Measurements from ENCODE around the gene UBD. TPM values are rescaled to one million over a fixed set of nuclear protein-coding genes. Genes with fewer than 3 reads are reported as not detected.

UBD gene
- total RNA-seq, 1 experiment from 2014 or later: not detected

DNA sequence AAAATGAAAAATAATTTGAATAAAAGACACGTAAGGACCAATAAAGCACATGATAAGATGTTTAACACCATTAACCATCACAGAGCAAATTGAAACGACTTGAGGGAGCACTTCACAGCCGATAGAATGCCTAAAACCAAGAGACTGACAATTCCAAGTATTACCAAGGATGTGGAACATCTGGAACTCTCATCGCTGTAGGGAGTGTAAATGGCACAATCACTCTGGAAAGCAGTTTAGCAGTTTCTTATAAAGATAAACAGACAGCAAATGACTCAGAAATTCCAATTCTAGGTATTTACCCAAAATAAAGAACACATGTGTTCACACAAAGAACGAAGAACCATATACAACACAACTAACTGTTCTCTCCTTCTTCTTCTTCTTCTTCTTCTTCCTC, 8.5 kb upstream of the UBD start:
- no peak overlapping the region for H2AK5ac ChIP-seq (ENCODE audit: insufficient read length, low read length)
- no peak overlapping the region for H3K27ac Mint-ChIP-seq
- H3K4me3 Mint-ChIP-seq: no peak overlapping the region
- no peak for DNase-seq
- H3K9me3 Mint-ChIP-seq: no peaks in the 10 kb centered on the region
- no peaks in the 10 kb centered on the region for H3K9me3 ChIP-seq (ENCODE audit: control insufficient read depth, low read depth, low read length)
- TF ChIP-seq, protein P1, sequence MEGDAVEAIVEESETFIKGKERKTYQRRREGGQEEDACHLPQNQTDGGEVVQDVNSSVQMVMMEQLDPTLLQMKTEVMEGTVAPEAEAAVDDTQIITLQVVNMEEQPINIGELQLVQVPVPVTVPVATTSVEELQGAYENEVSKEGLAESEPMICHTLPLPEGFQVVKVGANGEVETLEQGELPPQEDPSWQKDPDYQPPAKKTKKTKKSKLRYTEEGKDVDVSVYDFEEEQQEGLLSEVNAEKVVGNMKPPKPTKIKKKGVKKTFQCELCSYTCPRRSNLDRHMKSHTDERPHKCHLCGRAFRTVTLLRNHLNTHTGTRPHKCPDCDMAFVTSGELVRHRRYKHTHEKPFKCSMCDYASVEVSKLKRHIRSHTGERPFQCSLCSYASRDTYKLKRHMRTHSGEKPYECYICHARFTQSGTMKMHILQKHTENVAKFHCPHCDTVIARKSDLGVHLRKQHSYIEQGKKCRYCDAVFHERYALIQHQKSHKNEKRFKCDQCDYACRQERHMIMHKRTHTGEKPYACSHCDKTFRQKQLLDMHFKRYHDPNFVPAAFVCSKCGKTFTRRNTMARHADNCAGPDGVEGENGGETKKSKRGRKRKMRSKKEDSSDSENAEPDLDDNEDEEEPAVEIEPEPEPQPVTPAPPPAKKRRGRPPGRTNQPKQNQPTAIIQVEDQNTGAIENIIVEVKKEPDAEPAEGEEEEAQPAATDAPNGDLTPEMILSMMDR (conservative IDR thresholded peaks at IDR 0.05): no peak
- H2AFZ ChIP-seq (ENCODE audit: low read length): no peak overlapping the region
- H4K8ac ChIP-seq (replicated peaks; ENCODE audit: insufficient read length, low read depth, low read length): no peak overlapping the region
- H3K9ac ChIP-seq (ENCODE audit: extremely low read depth, insufficient read length, low read length): no peak overlapping the region
- no peaks in the 10 kb centered on the region for H4K20me1 ChIP-seq (ENCODE audit: control insufficient read depth, insufficient read depth, insufficient read length)
- H3K18ac ChIP-seq (ENCODE audit: insufficient read length, low read depth, low read length): no peak overlapping the region
- no peak overlapping the region for H2BK15ac ChIP-seq (ENCODE audit: low read depth, low read length)
- no peaks in the 10 kb centered on the region for H3K27me3 ChIP-seq (ENCODE audit: insufficient read depth, low read length)
- no peaks in the 10 kb centered on the region for H3K4me1 Mint-ChIP-seq
- H3K27me3 Mint-ChIP-seq (ENCODE audit: low read depth): peaks cover 8% of the 10 kb centered on the region
- no peak overlapping the region for H3T11ph ChIP-seq (ENCODE audit: low read length)
- no peak overlapping the region for H4K5ac ChIP-seq (ENCODE audit: insufficient read length, low read depth, low read length)
- no peak overlapping the region for H2BK20ac ChIP-seq (ENCODE audit: low read depth, low read length, poor library complexity, severe bottlenecking)
- WGBS (ENCODE audit: extremely low coverage, insufficient read length, low lambda C conversion rate): no CpG with 5 or more reads among the region's 5 CpGs
- H3K23me2 ChIP-seq (ENCODE audit: insufficient read length, low read depth, low read length, poor library complexity, severe bottlenecking): no peaks in the 10 kb centered on the region
- no peak overlapping the region for H3K4me2 ChIP-seq (ENCODE audit: insufficient read depth, insufficient read length, low read length)
- H2BK120ac ChIP-seq (ENCODE audit: low read depth, low read length, poor library complexity, severe bottlenecking): no peak overlapping the region
- H3K56ac ChIP-seq (ENCODE audit: insufficient read length, low read depth, low read length): no peak overlapping the region
- H3K36me3 Mint-ChIP-seq (ENCODE audit: insufficient read depth in 1 of 3, low read depth in 3 of 3): no peaks in the 10 kb centered on the region
- H3K79me1 ChIP-seq (ENCODE audit: insufficient read depth, low read depth, low read length, poor library complexity, severe bottlenecking): no peaks in the 10 kb centered on the region
- H3K14ac ChIP-seq (ENCODE audit: insufficient read depth, low read length): no peak overlapping the region
- H3K23ac ChIP-seq (ENCODE audit: insufficient read length, low read depth, low read length): no peak overlapping the region
- H3K27ac ChIP-seq (ENCODE audit: insufficient read length, low read depth, low read length): no peak overlapping the region
- no peak overlapping the region for H4K91ac ChIP-seq (ENCODE audit: insufficient read length, low read depth, low read length)
- no peak overlapping the region for H2BK12ac ChIP-seq (ENCODE audit: insufficient read length, low read depth, low read length)
- H3K4me1 ChIP-seq (ENCODE audit: insufficient read depth, low read length): no peaks in the 10 kb centered on the region
- no peaks in the 10 kb centered on the region for H3K79me2 ChIP-seq (ENCODE audit: insufficient read depth, low read length)
- H2BK5ac ChIP-seq (ENCODE audit: insufficient read length, low read length): no peak overlapping the region
- no peak overlapping the region for H3K4ac ChIP-seq (ENCODE audit: low read depth, low read length)

All from H9 (cell line).